Panc1 (cell line): Measurements from ENCODE around the gene PDLIM7. TPM values are rescaled to one million over a fixed set of nuclear protein-coding genes. Genes with fewer than 3 reads are reported as not detected.

Experiments
- ATAC-seq: fragments of 200-7000 bp; cut with Tn5 transposase; 2 replicates; pipeline ENCODE4 v1.9.1; 2020; ENCODE audit warnings: mild to moderate bottlenecking, moderate library complexity
- BruUV-seq: library from RNA; stranded (reverse); fragments of 400-500 nt; replicated peaks from 2 replicates; lab custom pipeline; 2021; lab: Mats Ljungman, UMichigan
- CTCF ChIA-PET: fragments of 300-600 bp; sonication (Branson Sonifier 250); formaldehyde crosslinking; loops from one replicate; lab custom pipeline; 2022; ENCODE audit warnings: antibody characterized with exemption; lab: Charles Lee
- POLR2A ChIA-PET: fragments of 300-600 bp; sonication (Branson Sonifier 250); formaldehyde crosslinking; loops from one replicate; lab custom pipeline; 2022; ENCODE audit warnings: antibody characterized with exemption; lab: Charles Lee
- DNase-seq: peaks from one replicate; pipeline ENCODE4 v3.0.0-alpha.2; 2010; ENCODE audit warnings: low read depth, low spot score
- H3K27ac ChIP-seq: 2 replicates; pipeline ENCODE4 v1.5.1; 2011; ENCODE audit warnings: mild to moderate bottlenecking, low read length, inconsistent platforms
- H3K27me3 ChIP-seq: fragments of 200-500 bp; sonication (Bioruptor generic); 2 replicates; pipeline ENCODE4 v1.6.0; 2014; ENCODE audit warnings: low read length, inconsistent platforms; ENCODE audit not compliant: control insufficient read depth, insufficient read depth
- H3K36me3 ChIP-seq: fragments of 200-500 bp; sonication (Bioruptor generic); 2 replicates; pipeline ENCODE4 v1.5.1; 2014; ENCODE audit warnings: inconsistent platforms, mild to moderate bottlenecking, low read length, moderate library complexity; ENCODE audit not compliant: control insufficient read depth, insufficient read depth
- H3K4me1 ChIP-seq: 2 replicates; pipeline ENCODE4 v1.5.1; 2011; ENCODE audit warnings: inconsistent platforms, mild to moderate bottlenecking, low read length, moderate library complexity; ENCODE audit not compliant: control insufficient read depth, insufficient read depth
- H3K4me3 ChIP-seq, 2 experiments: 2 replicates each; pipeline ENCODE4 v1.5.1; 2011 to 2012; ENCODE audit warnings: low read depth in 2 of 2, low read length in 2 of 2, mild to moderate bottlenecking in 2 of 2, inconsistent platforms in 1 of 2, moderate library complexity in 1 of 2
- H3K9me3 ChIP-seq: fragments of 200-500 bp; sonication (Bioruptor generic); 2 replicates; pipeline ENCODE4 v1.5.1; 2014; ENCODE audit warnings: low read depth, mild to moderate bottlenecking, inconsistent platforms, low read length, moderate library complexity; ENCODE audit not compliant: control insufficient read depth, insufficient read depth
- CTCF ChIP-seq: fragments of 450-650 bp; IDR thresholded peaks from 2 replicates; pipeline ENCODE4 v1.5.1; 2017; ENCODE audit warnings: mild to moderate bottlenecking
- POLR2AphosphoS5 ChIP-seq: IDR thresholded peaks from 2 replicates; pipeline ENCODE4 v1.6.1; 2012; ENCODE audit warnings: mild to moderate bottlenecking, low read depth, low read length, moderate library complexity
- REST ChIP-seq, 2 experiments: IDR thresholded peaks; 2 replicates each; pipeline ENCODE4 v1.6.1; 2011 to 2012; ENCODE audit warnings: low read depth in 2 of 2, control low read depth in 1 of 2, low read length in 1 of 2, mild to moderate bottlenecking in 1 of 2, moderate library complexity in 1 of 2; ENCODE audit not compliant: insufficient read depth in 1 of 2
- SIN3A ChIP-seq: IDR thresholded peaks from 2 replicates; pipeline ENCODE4 v1.6.1; 2012; ENCODE audit warnings: low read depth, mild to moderate bottlenecking, low read length, moderate library complexity, borderline replicate concordance; ENCODE audit not compliant: insufficient read depth
- TCF7L2 ChIP-seq: IDR thresholded peaks from 2 replicates; pipeline ENCODE4 v1.6.1; 2011; ENCODE audit warnings: mild to moderate bottlenecking, low read depth, low read length, inconsistent platforms
- in situ Hi-C: cut with HindIII; loops from 2 replicates; pipeline ENCODE4 v1.10.0; 2016; ENCODE audit warnings: low sequenced_read_pairs, low pct_unique_long_range_greater_than_20kb
- intact Hi-C: fragments of 100-400 bp; cut with micrococcal nuclease; formaldehyde crosslinking; loops from one replicate; pipeline ENCODE4 v1.10.0; 2022; ENCODE audit not compliant: unreplicated experiment
- total RNA-seq: library from RNA; stranded (reverse); gene quantifications from one replicate; pipeline ENCODE4 v1.2.1, GENCODE V29; 2021; ENCODE audit not compliant: unreplicated experiment

The PDLIM7 gene
- total RNA-seq, 1 experiment from 2014 or later: 62.9 TPM

DNA sequence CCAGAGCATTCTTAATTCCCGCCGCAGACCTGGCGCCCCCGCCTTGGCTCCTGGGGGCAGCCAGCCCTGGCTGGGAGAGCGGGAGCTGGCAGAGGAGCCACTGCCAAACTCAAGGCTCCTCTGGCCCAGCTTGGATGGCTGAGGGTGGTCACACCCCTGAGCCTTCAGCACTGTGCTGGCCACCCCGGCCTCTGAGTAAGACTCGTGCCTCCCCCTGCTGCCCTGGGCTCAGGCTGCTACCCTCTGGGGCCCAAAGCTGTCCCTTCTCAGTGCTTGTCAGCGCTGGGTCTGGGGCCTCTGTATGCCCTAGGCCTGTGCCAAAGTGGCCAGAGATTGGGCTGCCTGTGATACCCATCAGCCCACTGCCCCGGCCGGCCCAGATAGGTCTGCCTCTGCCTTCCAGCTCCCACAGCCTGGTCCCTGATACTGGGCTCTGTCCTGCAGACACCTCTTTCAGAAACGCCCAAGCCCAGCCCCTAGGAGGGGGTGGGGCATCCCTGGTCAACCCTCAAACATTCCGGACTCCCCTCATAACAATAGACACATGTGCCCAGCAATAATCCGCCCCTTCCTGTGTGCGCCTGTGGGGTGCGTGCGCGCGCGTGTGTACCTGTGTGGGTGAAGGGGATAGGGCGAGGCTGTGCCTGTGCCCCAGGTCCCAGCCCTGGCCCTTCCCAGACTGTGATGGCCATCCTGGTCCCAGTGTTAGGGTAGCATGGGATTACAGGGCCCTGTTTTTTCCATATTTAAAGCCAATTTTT is 55.2 kb downstream of the PDLIM7 start:
- in situ Hi-C loops (no loop called here), intact Hi-C loops (no loop called here)

More for the DNA sequence above, 55.2 kb downstream of the PDLIM7 start:
- ChIA-PET CTCF (interaction anchor here (0.6 kb wide), 1 partner anchor 215 kb away, joined by 6 read pairs; no protein-coding TSS in a partner anchor), POLR2A (no interaction called here)
- Histone ChIP-seq H3K27ac (no peak overlapping the region), H3K4me3 (no peak overlapping the region), H3K4me1 (peaks cover 23% of the 10 kb centered on the region), H3K9me3 (no peaks in the 10 kb centered on the region), H3K36me3 (no peaks in the 10 kb centered on the region; the same call in 1 of the 2 replicates), H3K27me3 (no peaks in the 10 kb centered on the region)
- DNase-seq (no peak), ATAC-seq (no peak)
- TF ChIP-seq REST (IDR thresholded peaks at IDR 0.05; ENCODE audit: insufficient read depth in 1 of 2, low read depth in 2 of 2, low read length in 1 of 2): no peak
- no peak for TF ChIP-seq SIN3A
- TF ChIP-seq TCF7L2: no peak
- no peak for TF ChIP-seq POLR2AphosphoS5
- no peak for TF ChIP-seq CTCF
- BruUV-seq: no TSS peak
